Stimulated activated CD8-positive, alpha-beta memory T cell treated with anti-CD3 and anti-CD28 coated beads, Interleukin-15, amount 100 ng/mL, for 48 hours (primary cell): ENCODE data around the gene GPRASP1.
A peak's percentile ranks its signal among the peaks of the same experiment; 100 is the strongest.
"Not testable (repeated sequence)": the region's sequence is repeated elsewhere in the genome, so short reads cannot be mapped to it uniquely, and the experiment has no call there.

ENCODE experiments used
- DNase-seq, 2 donors: peaks; one replicate each; pipeline ENCODE4 v3.0.0-alpha.2; 2020; ENCODE audit warnings: low read depth in 2 of 2

Gene GPRASP1

GRCh38 chrX:102651242-102652011 is at the start of gene GPRASP1:
Gene GPRASP1, plus strand, starts transcription at chrX:102651483. Its CDS starts 2,431 bp downstream, at chrX:102653914.
- DNase-seq, result no peak

DNA sequence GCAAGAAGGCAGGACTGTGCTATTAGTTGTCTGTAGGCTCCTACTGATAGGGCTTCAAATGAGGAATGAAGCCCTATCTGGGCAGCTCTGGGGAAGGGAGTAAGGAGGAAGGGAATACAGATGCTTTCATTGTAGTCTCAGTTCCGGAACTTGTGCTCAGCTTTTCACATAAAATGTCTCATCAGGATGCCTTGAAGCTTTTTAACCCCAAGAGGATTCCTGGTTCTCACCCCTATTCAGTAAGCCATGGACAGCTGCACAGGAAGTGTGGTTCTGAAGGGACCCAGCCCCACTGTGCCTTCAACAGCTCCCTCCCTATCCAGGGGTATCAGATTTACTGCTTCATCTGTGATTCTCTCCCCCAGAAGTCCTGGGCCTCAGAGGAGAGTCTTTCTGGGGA is 47.0 kb upstream of the GPRASP1 start:
- DNase-seq, result no peak

DNA sequence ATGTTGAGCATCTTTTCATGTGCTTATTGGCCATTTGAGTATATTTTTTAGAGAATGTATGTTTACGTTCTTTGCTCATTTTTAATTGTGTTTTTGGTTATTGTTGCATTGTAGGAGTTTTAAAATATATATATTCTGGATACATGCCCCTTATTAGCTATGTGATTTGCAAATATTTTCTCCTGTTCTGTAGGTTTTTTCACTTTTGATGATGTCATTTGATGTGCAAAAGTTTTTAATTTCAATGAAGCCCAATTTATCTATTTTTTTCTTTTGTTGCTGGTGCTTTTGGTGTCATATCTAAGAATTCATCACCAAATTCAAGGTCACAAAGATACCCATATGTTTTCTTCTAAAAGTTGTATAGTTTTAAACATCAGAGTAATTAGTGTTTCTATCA is 45.2 kb upstream of the GPRASP1 start:
- no peak for DNase-seq

GRCh38 chrX:102610905-102611304 is 40.4 kb upstream of the GPRASP1 start:
- DNase-seq, result no peak

GRCh38 chrX:102624105-102624504 is 27.2 kb upstream of the GPRASP1 start:
- no peak for DNase-seq

GRCh38 chrX:102627640-102628039 is 23.6 kb upstream of the GPRASP1 start:
- DNase-seq, result peak in 1 of 2 donors; percentile 9

DNA sequence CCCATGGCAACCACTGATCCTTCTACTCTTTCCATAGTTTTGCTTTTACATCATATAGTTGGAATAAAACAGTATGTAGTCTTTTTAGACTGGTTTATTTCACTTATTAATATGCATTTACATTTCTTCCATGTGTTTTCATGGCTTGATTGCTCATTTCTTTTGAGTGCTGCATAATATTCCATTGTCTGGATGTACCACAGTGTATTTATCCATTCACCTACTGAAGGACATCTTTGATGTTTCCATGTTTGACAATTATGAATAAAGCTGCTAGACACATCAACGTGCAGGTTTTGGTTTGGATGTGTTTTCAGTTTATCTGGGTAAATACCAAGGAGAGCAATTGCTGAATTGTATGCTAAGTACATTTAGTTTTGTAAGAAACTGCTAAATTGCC is 13.7 kb upstream of the GPRASP1 start:
- DNase-seq, result no peak

GRCh38 chrX:102650903-102651241 is 411 bp upstream of the GPRASP1 start:
- no peak for DNase-seq

GRCh38 chrX:102652031-102652688 is 877 bp downstream of the GPRASP1 start:
- DNase-seq, result peak in 1 of 2 donors; percentile 3

GRCh38 chrX:102654696-102655095 is 3.4 kb downstream of the GPRASP1 start:
- DNase-seq, result no peak

DNA sequence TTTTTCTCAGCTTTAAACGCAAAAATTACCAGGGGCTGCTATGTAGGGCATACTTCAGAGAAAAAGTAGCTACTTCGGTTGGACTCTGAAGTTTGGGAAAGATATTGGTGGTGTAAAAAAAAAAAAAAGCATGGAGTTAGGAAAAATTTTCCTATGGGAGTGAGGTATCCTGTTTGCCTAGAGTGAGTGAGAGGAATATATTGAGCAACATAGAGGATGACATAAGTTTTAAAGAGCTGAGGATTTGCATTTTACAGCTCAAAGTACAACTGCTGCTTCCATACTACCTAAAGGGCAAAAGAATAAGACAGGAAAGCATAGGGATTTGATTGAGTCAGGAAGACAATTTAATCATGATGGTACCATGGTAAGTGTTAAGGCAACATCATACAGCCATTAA is 7.3 kb downstream of the GPRASP1 start:
- DNase-seq, result no peak

DNA sequence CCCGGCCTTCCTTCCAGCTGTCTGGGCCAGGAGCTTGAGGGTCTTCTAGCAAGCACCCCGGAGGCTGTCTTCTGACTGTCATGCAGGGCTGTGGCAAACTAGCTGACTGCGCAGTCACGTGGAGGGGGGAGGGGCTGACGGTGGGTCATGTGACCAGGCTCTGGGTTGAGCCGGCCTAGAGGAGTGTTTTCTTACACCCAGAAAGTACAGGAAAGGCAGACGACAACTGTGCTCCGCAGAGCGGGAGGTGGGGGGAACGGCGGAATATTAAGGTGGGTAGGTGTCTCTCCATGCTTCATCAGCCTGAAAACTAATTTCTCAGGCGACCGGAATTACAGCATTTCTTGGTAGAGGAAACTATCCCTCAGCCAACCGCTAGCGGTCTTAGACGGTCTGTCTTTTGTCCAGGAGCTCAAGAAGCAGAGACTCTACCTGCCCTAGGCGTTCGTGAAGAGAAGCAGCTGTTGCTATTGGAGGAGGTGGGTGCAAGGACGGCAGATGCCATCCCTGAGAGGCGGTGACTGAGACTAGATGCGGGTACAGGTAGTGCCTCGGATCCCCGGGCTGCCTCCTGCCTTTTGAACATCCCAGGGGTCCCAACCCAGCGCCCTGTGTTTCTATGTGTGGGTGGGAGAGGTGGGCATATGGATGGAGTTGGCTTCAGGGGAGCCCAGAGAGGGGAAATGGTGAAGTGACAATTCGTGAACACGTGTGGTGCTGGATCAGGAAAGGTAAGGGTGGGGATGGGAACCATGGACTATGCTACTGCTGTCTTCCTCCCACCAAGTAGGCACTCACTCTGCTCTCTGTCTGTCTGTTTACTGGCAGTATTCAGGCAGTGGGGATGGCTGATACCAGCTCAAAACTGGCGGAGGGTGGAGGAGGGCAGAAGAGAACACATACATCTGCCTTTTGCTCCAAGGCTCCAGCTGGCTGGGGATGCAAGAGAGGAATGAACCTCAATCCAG is 8.8 kb downstream of the GPRASP1 start:
- peak; percentile 66 to 67 for DNase-seq

GRCh38 chrX:102663820-102664219 is 12.5 kb downstream of the GPRASP1 start:
- not testable (repeated sequence) for DNase-seq

DNA sequence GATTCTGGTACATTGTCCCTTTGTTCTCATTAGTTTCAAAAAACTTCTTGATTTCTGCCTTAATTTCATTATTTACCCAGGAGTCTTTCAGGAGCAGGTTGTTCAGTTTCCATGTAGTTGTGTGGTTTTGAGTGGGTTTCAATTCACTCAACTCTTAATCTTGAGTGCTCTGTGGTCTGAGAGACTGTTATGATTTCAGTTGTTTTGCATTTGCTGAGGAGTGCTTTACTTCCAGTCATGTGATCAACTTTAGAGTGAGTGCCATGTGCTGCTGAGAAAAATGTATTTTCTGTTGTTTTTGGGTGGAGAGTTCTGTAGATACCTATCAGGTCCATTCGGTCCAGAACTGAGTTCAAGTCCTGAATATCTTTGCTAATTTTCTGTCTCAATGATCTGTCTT is 15.8 kb downstream of the GPRASP1 start:
- DNase-seq, result not testable (repeated sequence)

- DNase-seq, result no peak
Measured at GRCh38 chrX:102669526-102669925, 18.2 kb downstream of the GPRASP1 start.

DNA sequence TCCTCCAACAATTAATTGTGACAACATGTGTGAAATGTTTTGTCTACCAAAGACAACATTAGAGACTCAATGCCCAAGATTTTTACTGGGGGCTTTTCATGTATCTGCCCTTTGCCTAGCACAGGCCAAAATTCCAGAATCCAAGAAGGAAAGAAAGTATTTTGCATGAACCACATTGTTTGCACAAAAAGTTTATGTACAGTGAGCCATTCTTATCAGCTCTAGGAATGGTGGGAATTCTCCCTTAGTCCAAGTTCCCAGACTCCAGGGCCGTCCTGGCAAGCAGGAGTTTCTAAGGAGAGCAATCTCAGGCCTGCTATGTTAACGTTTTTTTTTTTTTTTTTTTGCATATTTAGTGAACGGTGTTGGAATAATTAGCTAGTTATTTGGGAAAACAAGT is 21.6 kb downstream of the GPRASP1 start:
- DNase-seq, result no peak

GRCh38 chrX:102677479-102677878 is 26.2 kb downstream of the GPRASP1 start:
- DNase-seq, result not testable (repeated sequence)

GRCh38 chrX:102684772-102685520 is 33.7 kb downstream of the GPRASP1 start:
- no peak for DNase-seq

DNA sequence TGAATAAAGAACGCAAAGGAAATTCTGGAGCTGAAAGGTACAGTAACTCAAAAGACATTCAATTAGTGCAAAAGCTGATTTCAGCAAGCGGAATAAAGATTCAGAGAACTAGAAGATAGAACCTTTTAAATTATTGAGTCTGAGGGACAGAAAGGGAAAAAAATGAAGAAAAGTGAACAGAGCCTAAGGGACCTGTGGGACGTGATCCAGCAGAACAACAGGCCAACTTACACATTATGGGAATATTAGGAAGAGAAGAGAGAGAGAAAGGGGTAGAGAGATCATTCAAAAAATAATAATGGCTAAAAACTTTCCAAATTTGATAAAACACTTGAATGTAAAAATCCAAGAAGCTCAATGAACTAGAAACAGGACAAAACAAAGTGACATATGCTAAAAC is 43.5 kb downstream of the GPRASP1 start:
- DNase-seq, result no peak

- no peak for DNase-seq
Measured at GRCh38 chrX:102696306-102696705, 45.0 kb downstream of the GPRASP1 start.

GRCh38 chrX:102697494-102697893 is 46.2 kb downstream of the GPRASP1 start:
- no peak for DNase-seq
